Measurements from ENCODE around the gene SLC5A6.

DNA sequence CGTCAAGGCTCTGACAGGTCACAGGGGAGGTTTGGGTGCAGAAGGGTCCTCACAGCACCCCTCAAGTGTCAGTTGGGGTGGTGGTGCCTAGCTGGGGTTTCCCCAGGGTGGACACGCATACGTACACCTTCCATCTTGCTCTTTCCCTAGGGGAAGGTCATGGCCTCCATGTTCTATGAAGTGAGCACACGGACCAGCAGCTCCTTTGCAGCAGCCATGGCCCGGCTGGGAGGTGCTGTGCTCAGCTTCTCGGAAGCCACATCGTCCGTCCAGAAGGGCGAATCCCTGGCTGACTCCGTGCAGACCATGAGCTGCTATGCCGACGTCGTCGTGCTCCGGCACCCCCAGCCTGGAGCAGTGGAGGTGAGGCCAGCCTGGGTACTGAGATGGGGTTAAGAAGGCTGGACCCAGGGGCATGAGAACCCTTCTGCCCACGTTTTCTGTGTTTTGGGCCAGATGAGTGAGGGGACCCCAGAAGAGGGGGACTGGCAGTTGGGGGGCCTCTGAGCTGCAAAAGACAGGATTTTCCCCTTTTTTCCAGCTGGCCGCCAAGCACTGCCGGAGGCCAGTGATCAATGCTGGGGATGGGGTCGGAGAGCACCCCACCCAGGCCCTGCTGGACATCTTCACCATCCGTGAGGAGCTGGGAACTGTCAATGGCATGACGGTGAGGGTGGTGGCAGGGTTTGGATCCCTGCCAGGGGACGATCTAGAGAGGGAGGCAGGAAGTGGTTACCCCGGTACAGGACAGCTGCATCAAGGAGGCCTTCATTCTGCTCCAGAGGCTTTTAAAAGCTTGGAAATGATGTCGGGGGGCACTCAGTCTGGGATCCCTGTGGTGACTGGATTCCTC, 29.9 kb upstream of the SLC5A6 start:
- TF ChIP-seq CEBPB (IDR thresholded peaks at IDR 0.05; ENCODE audit: low read depth, low read length) (no peak), FOSL1 (IDR thresholded peaks at IDR 0.05; ENCODE audit: insufficient read depth, low read depth, low read length) (no peak), EZH2 (IDR thresholded peaks at IDR 0.05; ENCODE audit: low read depth, low read length, severe bottlenecking) (no peak), NRF1 (IDR thresholded peaks at IDR 0.05; ENCODE audit: low read depth, low read length) (no peak), TCF12 (IDR thresholded peaks at IDR 0.05; ENCODE audit: low read depth, low read length) (no peak), SP4 (IDR thresholded peaks at IDR 0.05; ENCODE audit: low read length) (no peak), TEAD4 (IDR thresholded peaks at IDR 0.05; ENCODE audit: low read depth, low read length) (no peak)
